Effector memory CD4-positive, alpha-beta T cell (primary cell): ENCODE results near the gene PDGFB.
"Not testable (repeated sequence)": the region's sequence is repeated elsewhere in the genome, so short reads cannot be mapped to it uniquely, and the experiment has no call there.

Source experiments
- DNase-seq, 3 donors: peaks; one replicate each; pipeline ENCODE4 v3.0.0-alpha.2; 2020
- H3K27ac ChIP-seq: 2 replicates; pipeline ENCODE4 v1.7.0; 2013; ENCODE audit warnings: mild to moderate bottlenecking, low read length, moderate library complexity; ENCODE audit not compliant: insufficient read depth, poor library complexity, severe bottlenecking
- H3K27me3 ChIP-seq: replicated peaks from 2 replicates; pipeline ENCODE4 v1.7.0; 2013; ENCODE audit warnings: mild to moderate bottlenecking, low read length; ENCODE audit not compliant: insufficient read depth, control insufficient read depth, poor library complexity, severe bottlenecking
- H3K36me3 ChIP-seq: 2 replicates; pipeline ENCODE4 v1.7.0; 2013; ENCODE audit warnings: mild to moderate bottlenecking, low read length, moderate library complexity; ENCODE audit not compliant: control insufficient read depth, insufficient read depth
- H3K4me1 ChIP-seq: 2 replicates; pipeline ENCODE4 v1.7.0; 2013; ENCODE audit warnings: low read length, mild to moderate bottlenecking; ENCODE audit not compliant: control insufficient read depth, insufficient read depth, poor library complexity, severe bottlenecking
- H3K4me3 ChIP-seq: 2 replicates; pipeline ENCODE4 v1.7.0; 2013; ENCODE audit warnings: low read length, low read depth, mild to moderate bottlenecking; ENCODE audit not compliant: insufficient read depth, poor library complexity, severe bottlenecking
- H3K9me3 ChIP-seq: 2 replicates; pipeline ENCODE4 v1.7.0; 2013; ENCODE audit warnings: mild to moderate bottlenecking, low read length, moderate library complexity; ENCODE audit not compliant: control insufficient read depth

PDGFB gene

GRCh38 chr22:39218432-39218831, 26.4 kb downstream of the PDGFB start:
- not testable (repeated sequence) for H3K27ac ChIP-seq, H3K27me3 ChIP-seq, DNase-seq, H3K36me3 ChIP-seq, H3K9me3 ChIP-seq, H3K4me3 ChIP-seq, H3K4me1 ChIP-seq

- no peaks in the 10 kb centered on the region for H3K4me1 ChIP-seq
- H3K27ac ChIP-seq: no peak overlapping the region
- no peak overlapping the region for H3K4me3 ChIP-seq
- no peaks in the 10 kb centered on the region for H3K36me3 ChIP-seq
- DNase-seq: no peak
- H3K9me3 ChIP-seq: no peaks in the 10 kb centered on the region
- no peaks in the 10 kb centered on the region for H3K27me3 ChIP-seq
Measured at GRCh38 chr22:39216143-39216490, 28.7 kb downstream of the PDGFB start.

GRCh38 chr22:39215426-39216142, 29.2 kb downstream of the PDGFB start:
- Histone ChIP-seq H3K9me3 (no peaks in the 10 kb centered on the region), H3K4me3 (no peak overlapping the region), H3K36me3 (no peaks in the 10 kb centered on the region), H3K4me1 (no peaks in the 10 kb centered on the region), H3K27me3 (no peaks in the 10 kb centered on the region), H3K27ac (no peak overlapping the region)
- peak in 1 of 3 donors; percentile 14 for DNase-seq

- no peaks in the 10 kb centered on the region for H3K27me3 ChIP-seq
- H3K27ac ChIP-seq: no peak overlapping the region
- no peaks in the 10 kb centered on the region for H3K9me3 ChIP-seq
- DNase-seq: no peak
- no peaks in the 10 kb centered on the region for H3K36me3 ChIP-seq
- H3K4me1 ChIP-seq: no peaks in the 10 kb centered on the region
- H3K4me3 ChIP-seq: no peak overlapping the region
Measured at GRCh38 chr22:39215070-39215396, 29.7 kb downstream of the PDGFB start.

- H3K4me3 ChIP-seq: no peak overlapping the region
- DNase-seq: no peak
- no peaks in the 10 kb centered on the region for H3K27me3 ChIP-seq
Measured at GRCh38 chr22:39214383-39215069, 30.3 kb downstream of the PDGFB start.

GRCh38 chr22:39214006-39214382, 30.8 kb downstream of the PDGFB start:
- no peaks in the 10 kb centered on the region for H3K27me3 ChIP-seq
- H3K4me1 ChIP-seq: no peaks in the 10 kb centered on the region
- H3K4me3 ChIP-seq: no peak overlapping the region
- no peaks in the 10 kb centered on the region for H3K36me3 ChIP-seq
- no peak overlapping the region for H3K27ac ChIP-seq
- DNase-seq: no peak
- H3K9me3 ChIP-seq: no peaks in the 10 kb centered on the region

More at GRCh38 chr22:39214383-39215069, 30.3 kb downstream of the PDGFB start:
- H3K9me3 ChIP-seq: no peaks in the 10 kb centered on the region
- H3K4me1 ChIP-seq: no peaks in the 10 kb centered on the region
- no peaks in the 10 kb centered on the region for H3K36me3 ChIP-seq
- no peak overlapping the region for H3K27ac ChIP-seq

- H3K9me3 ChIP-seq: no peaks in the 10 kb centered on the region
- H3K4me3 ChIP-seq: no peak overlapping the region
- H3K4me1 ChIP-seq: no peaks in the 10 kb centered on the region
- H3K36me3 ChIP-seq: no peaks in the 10 kb centered on the region
- H3K27ac ChIP-seq: no peak overlapping the region
- no peak for DNase-seq
- no peaks in the 10 kb centered on the region for H3K27me3 ChIP-seq
Measured at GRCh38 chr22:39212721-39213376, 31.9 kb downstream of the PDGFB start.

GRCh38 chr22:39209756-39210155, 35.0 kb downstream of the PDGFB start:
- Histone ChIP-seq H3K9me3 (no peaks in the 10 kb centered on the region), H3K4me3 (no peak overlapping the region), H3K4me1 (peaks cover 5% of the 10 kb centered on the region), H3K27ac (no peak overlapping the region), H3K27me3 (no peaks in the 10 kb centered on the region), H3K36me3 (no peaks in the 10 kb centered on the region)
- DNase-seq: no peak

- Histone ChIP-seq H3K36me3 (no peaks in the 10 kb centered on the region), H3K27me3 (no peaks in the 10 kb centered on the region), H3K9me3 (no peaks in the 10 kb centered on the region), H3K4me1 (peaks cover 5% of the 10 kb centered on the region), H3K27ac (no peak overlapping the region), H3K4me3 (no peak overlapping the region)
- DNase-seq: no peak
Measured at GRCh38 chr22:39208013-39208680, 36.6 kb downstream of the PDGFB start.
